Measurements from ENCODE around the gene SH3RF2. TPM values are rescaled to one million over a fixed set of nuclear protein-coding genes. Genes with fewer than 3 reads are reported as not detected.

The SH3RF2 gene
- total and polyA plus RNA-seq, 2 of the 13 experiments (the other 11 are each of a cell fraction or from before 2014, with no cell fraction given): 2.6 to 3.7 TPM

DNA sequence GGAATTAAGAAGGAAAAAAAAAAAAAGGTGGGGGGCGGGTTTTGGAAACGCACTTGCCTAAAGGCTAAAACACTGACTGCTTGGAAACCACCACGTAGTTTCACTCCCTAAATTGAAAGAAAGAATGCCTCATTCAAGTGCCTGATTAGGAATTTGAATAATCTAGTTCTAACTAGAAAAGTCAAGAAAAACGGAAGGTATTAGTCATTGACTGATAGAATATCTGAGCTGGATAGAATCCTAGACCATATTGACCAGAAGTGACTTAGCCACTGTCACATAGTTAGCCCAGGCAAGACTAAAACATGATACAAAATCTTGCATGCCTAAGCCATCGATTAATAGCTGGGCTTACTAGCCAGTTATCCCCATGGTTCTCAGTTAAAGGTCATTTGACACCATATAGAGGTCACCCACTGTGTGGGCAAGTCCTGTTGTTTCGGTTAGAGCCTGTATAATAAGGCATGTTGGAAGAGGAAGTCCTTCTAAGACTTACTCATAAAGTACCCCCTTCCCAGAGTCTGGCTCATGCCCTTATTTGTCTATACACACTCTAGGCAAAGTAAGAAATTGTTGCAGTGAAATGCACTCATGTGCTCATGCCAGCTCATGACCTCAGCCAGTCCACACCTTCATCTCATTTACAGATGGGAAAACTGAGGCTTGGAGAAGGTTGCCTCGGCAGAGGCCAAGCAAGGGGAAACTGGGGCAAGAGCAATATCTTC is 40.2 kb downstream of the SH3RF2 start:
- no peak overlapping the region for H3K4me2 ChIP-seq (ENCODE audit: low read depth, low read length)
- H3K27ac ChIP-seq (ENCODE audit: extremely low read length, insufficient read depth, low read length): no peak overlapping the region
- no peak for TF ChIP-seq MBNL3 (CRISPR knock-in tag; conservative IDR thresholded peaks at IDR 0.05)
- TF ChIP-seq, protein P1, sequence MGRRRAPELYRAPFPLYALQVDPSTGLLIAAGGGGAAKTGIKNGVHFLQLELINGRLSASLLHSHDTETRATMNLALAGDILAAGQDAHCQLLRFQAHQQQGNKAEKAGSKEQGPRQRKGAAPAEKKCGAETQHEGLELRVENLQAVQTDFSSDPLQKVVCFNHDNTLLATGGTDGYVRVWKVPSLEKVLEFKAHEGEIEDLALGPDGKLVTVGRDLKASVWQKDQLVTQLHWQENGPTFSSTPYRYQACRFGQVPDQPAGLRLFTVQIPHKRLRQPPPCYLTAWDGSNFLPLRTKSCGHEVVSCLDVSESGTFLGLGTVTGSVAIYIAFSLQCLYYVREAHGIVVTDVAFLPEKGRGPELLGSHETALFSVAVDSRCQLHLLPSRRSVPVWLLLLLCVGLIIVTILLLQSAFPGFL (CRISPR knock-in tag; IDR thresholded peaks at IDR 0.05): no peak
- no peak for TF ChIP-seq PAF1 (CRISPR knock-in tag; IDR thresholded peaks at IDR 0.05)
- no peak for TF ChIP-seq ETS1 (CRISPR knock-in tag; IDR thresholded peaks at IDR 0.05)
- no peak for TF ChIP-seq SP1 (IDR thresholded peaks at IDR 0.05)
- no peak for TF ChIP-seq SP1 (CRISPR knock-in tag; IDR thresholded peaks at IDR 0.05)
- no peak for TF ChIP-seq RAD21 (CRISPR knock-in tag; IDR thresholded peaks at IDR 0.05)
- TF ChIP-seq THAP7 (CRISPR knock-in tag; IDR thresholded peaks at IDR 0.05): no peak
- TF ChIP-seq TFDP1 (CRISPR knock-in tag; IDR thresholded peaks at IDR 0.05; ENCODE audit: borderline replicate concordance): no peak
- TF ChIP-seq SMC3 (IDR thresholded peaks at IDR 0.05; ENCODE audit: low read length): no peak
- TF ChIP-seq, protein P2, sequence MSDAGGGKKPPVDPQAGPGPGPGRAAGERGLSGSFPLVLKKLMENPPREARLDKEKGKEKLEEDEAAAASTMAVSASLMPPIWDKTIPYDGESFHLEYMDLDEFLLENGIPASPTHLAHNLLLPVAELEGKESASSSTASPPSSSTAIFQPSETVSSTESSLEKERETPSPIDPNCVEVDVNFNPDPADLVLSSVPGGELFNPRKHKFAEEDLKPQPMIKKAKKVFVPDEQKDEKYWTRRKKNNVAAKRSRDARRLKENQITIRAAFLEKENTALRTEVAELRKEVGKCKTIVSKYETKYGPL (CRISPR knock-in tag; IDR thresholded peaks at IDR 0.05): no peak
- no peak for TF ChIP-seq SKIL (CRISPR knock-in tag; IDR thresholded peaks at IDR 0.05; ENCODE audit: borderline replicate concordance)
- TF ChIP-seq, protein P3, sequence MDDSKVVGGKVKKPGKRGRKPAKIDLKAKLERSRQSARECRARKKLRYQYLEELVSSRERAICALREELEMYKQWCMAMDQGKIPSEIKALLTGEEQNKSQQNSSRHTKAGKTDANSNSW (CRISPR knock-in tag; IDR thresholded peaks at IDR 0.05; ENCODE audit: borderline replicate concordance): no peak
- TF ChIP-seq ZFP37 (CRISPR knock-in tag; IDR thresholded peaks at IDR 0.05; ENCODE audit: borderline replicate concordance): no peak
- TF ChIP-seq ZNF703 (CRISPR knock-in tag; IDR thresholded peaks at IDR 0.05; ENCODE audit: borderline replicate concordance): no peak
- no peak for TF ChIP-seq IRF2 (CRISPR knock-in tag; IDR thresholded peaks at IDR 0.05)
- no peaks in the 10 kb centered on the region for H3K79me2 ChIP-seq (ENCODE audit: insufficient read depth, low read length)
- no peak overlapping the region for H2AFZ ChIP-seq (ENCODE audit: low read length)
- no peaks in the 10 kb centered on the region; the same call in 1 of the 2 replicates for H3K9me3 ChIP-seq (ENCODE audit: low read length)
- ChIA-PET CTCF (ENCODE audit: low intra/inter-chr PET ratio, low total read pairs) (no interaction called here), POLR2A (interaction anchor here (0.6 to 1.6 kb wide), 4 partner anchors 16 to 165 kb away, joined by 3 to 5 read pairs (median 4); no protein-coding TSS in a partner anchor)
- no peaks in the 10 kb centered on the region for H4K20me1 ChIP-seq (ENCODE audit: insufficient read depth, low read length)
- ATAC-seq (no peak), FAIRE-seq (no peak), DNase-seq (ENCODE audit: low spot score) (no peak)
- H3K4me3 ChIP-seq (replicated peaks in 1 of 3; ENCODE audit: insufficient read depth in 1 of 3, low read depth in 2 of 3, low read length in 3 of 3): no peak overlapping the region
- no peaks in the 10 kb centered on the region for H3K36me3 ChIP-seq (replicated peaks in 1 of 2; ENCODE audit: control insufficient read depth in 1 of 2, insufficient read depth in 2 of 2, low read length in 2 of 2)
- intact Hi-C loops (cut with micrococcal nuclease; ENCODE audit: unreplicated experiment) (loop anchor here (5.0 to 10.0 kb wide), 2 partner anchors 51 to 122 kb away; no protein-coding TSS in a partner anchor), in situ Hi-C loops (cut with HindIII; ENCODE audit: extremely low pct_ligation_motif_present, low pct_unique_long_range_greater_than_20kb) (no loop called here)
- H3K9ac ChIP-seq (ENCODE audit: insufficient read depth, low read depth, low read length): no peak overlapping the region
- H3K4me1 ChIP-seq (ENCODE audit: insufficient read depth, low read length): peaks cover 86% of the 10 kb centered on the region
- H3K27me3 ChIP-seq (ENCODE audit: control insufficient read depth in 1 of 2, insufficient read depth in 2 of 2, low read length in 2 of 2): no peaks in the 10 kb centered on the region
- no TSS peak for BruUV-seq (replicated peaks)
- WGBS (ENCODE audit: low lambda C conversion rate): 95% methylated on average over 7 of the region's 7 CpGs
